ENCODE measurements around the gene GPALPP1. TPM values are rescaled to one million over a fixed set of nuclear protein-coding genes. Genes with fewer than 3 reads are reported as not detected.

The GPALPP1 gene
- total and polyA plus RNA-seq, 2 of the 4 experiments (the other 2 are of a cell fraction): 10.6 to 12.5 TPM

DNA sequence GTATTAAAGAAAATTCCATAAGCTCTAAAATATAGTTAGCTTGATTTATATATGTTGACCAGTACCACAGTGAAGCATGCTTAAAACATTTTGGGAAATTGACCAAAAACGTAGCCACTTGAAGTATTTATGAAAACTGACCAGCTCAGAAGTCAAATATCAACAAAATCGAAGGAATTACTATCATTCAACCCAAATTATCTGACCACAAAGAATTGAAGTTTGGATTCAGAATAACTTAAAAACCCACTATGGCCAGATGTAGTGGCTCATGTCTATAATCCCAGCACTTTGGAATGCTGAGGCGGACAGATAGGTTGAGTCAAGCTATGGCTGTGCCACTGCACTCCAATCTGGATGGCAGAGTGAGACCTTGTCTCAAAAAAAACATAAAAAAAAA, 31.9 kb downstream of the GPALPP1 start:
- H4K5ac ChIP-seq (ENCODE audit: low read depth, low read length): no peak overlapping the region
- no peak overlapping the region for H3K4me2 ChIP-seq (ENCODE audit: low read depth, low read length)
- peak overlapping the region; percentile 94 for H2BK5ac ChIP-seq (ENCODE audit: low read depth, low read length, poor library complexity, severe bottlenecking)
- intact Hi-C loops (cut with micrococcal nuclease) (no loop called here), dilution Hi-C loops (cut with HindIII; ENCODE audit: low sequenced_read_pairs, unreplicated experiment) (no loop called here), in situ Hi-C loops (cut with MboI; ENCODE audit: low sequenced_read_pairs) (no loop called here)
- ChIA-PET CTCF (interaction anchor here (0.6 kb wide), 1 partner anchor 199 kb away, joined by 3 read pairs; no protein-coding TSS in a partner anchor), POLR2A (ENCODE audit: unreplicated experiment) (interaction anchor here (0.7 kb wide), 1 partner anchor 132 kb away, joined by 6 read pairs; no protein-coding TSS in a partner anchor)
- H3K9ac ChIP-seq (ENCODE audit: low read depth, low read length): no peak overlapping the region
- DNase-seq: peak; percentile 97
- peaks cover 13% of the 10 kb centered on the region; the same call in 1 of the 2 replicates for H3K36me3 ChIP-seq (ENCODE audit: control insufficient read depth, insufficient read depth, low read length)
- H4K20me1 ChIP-seq (ENCODE audit: insufficient read depth, low read length): no peaks in the 10 kb centered on the region; the same call in 1 of the 2 replicates
- peaks cover 4% of the 10 kb centered on the region; the same call in 1 of the 2 replicates for H3K9me1 ChIP-seq (ENCODE audit: insufficient read depth, low read length)
- no peak overlapping the region for H3K14ac ChIP-seq (replicated peaks; ENCODE audit: low read depth, low read length)
- no peak overlapping the region for H2BK20ac ChIP-seq (ENCODE audit: low read depth, low read length)
- no CpG with 5 or more reads among the region's 3 CpGs for WGBS, 2 experiments (ENCODE audit: extremely low coverage in 2 of 2, insufficient read length in 1 of 2)
- no peak overlapping the region for H2AFZ ChIP-seq (replicated peaks; ENCODE audit: low read length, poor library complexity)
- no peaks in the 10 kb centered on the region for H3K9me3 ChIP-seq (ENCODE audit: control insufficient read depth, insufficient read depth, low read length)
- H3K56ac ChIP-seq (ENCODE audit: extremely low read depth, insufficient read depth, low read length): peak overlapping the region; percentile 66; the same call in 1 of the 2 replicates
- no peaks in the 10 kb centered on the region for H3K27me3 ChIP-seq (ENCODE audit: control insufficient read depth, insufficient read depth, low read length)
- H3K4me3 ChIP-seq (ENCODE audit: insufficient read depth, low read depth, low read length): no peak overlapping the region
- H4K91ac ChIP-seq (ENCODE audit: insufficient read depth, low read depth, low read length): no peak overlapping the region
- peak overlapping the region in 1 of 2 experiments; percentile 59; a peak in 1 of 4 replicates for H4K8ac ChIP-seq (ENCODE audit: low read depth in 2 of 2, low read length in 2 of 2)
- H3K4ac ChIP-seq (ENCODE audit: low read depth, low read length): no peak overlapping the region
- H3K23ac ChIP-seq (ENCODE audit: low read depth, low read length): no peak overlapping the region
- H2AK5ac ChIP-seq (ENCODE audit: low read depth, low read length): no peak overlapping the region
- peak overlapping the region; percentile 86 for H2BK120ac ChIP-seq (ENCODE audit: low read depth, low read length)
- peak overlapping the region; percentile 46; the same call in 1 of the 2 replicates for H3K18ac ChIP-seq (ENCODE audit: low read depth, low read length)
- peak; percentile 85 for ATAC-seq (ENCODE audit: low read depth)
- peak overlapping the region; percentile 100; the same call in 1 of the 2 replicates for H3K27ac ChIP-seq (ENCODE audit: insufficient read depth, low read length)
- H2AK9ac ChIP-seq (replicated peaks; ENCODE audit: low read depth, low read length, poor library complexity): no peak overlapping the region
- TF ChIP-seq, protein P1, sequence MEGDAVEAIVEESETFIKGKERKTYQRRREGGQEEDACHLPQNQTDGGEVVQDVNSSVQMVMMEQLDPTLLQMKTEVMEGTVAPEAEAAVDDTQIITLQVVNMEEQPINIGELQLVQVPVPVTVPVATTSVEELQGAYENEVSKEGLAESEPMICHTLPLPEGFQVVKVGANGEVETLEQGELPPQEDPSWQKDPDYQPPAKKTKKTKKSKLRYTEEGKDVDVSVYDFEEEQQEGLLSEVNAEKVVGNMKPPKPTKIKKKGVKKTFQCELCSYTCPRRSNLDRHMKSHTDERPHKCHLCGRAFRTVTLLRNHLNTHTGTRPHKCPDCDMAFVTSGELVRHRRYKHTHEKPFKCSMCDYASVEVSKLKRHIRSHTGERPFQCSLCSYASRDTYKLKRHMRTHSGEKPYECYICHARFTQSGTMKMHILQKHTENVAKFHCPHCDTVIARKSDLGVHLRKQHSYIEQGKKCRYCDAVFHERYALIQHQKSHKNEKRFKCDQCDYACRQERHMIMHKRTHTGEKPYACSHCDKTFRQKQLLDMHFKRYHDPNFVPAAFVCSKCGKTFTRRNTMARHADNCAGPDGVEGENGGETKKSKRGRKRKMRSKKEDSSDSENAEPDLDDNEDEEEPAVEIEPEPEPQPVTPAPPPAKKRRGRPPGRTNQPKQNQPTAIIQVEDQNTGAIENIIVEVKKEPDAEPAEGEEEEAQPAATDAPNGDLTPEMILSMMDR (conservative IDR thresholded peaks at IDR 0.05; ENCODE audit: low read depth, low read length): no peak
- no peak for TF ChIP-seq RCOR1 (IDR thresholded peaks at IDR 0.05; ENCODE audit: insufficient replicate concordance, low read length)
- no peak for TF ChIP-seq MAZ (IDR thresholded peaks at IDR 0.05; ENCODE audit: borderline replicate concordance, low read depth, low read length)
- 0 out of 2 replicates have a peak, but pooled peaks have one; percentile 11 for TF ChIP-seq MAFK (IDR thresholded peaks at IDR 0.05; ENCODE audit: low read depth, low read length)
- peaks cover 6% of the 10 kb centered on the region for H3K4me1 ChIP-seq (ENCODE audit: control insufficient read depth, insufficient read depth, low read length)
- peaks cover 0 to 8% of the 10 kb centered on the region in 2 experiments; a peak in 2 of 4 replicates for H3K79me1 ChIP-seq (ENCODE audit: low read depth in 1 of 2, low read length in 2 of 2)
- no TSS peak for BruUV-seq (replicated peaks)
- no peak overlapping the region for H2BK15ac ChIP-seq (ENCODE audit: low read depth, low read length)

Measured in IMR-90 (cell line).